WERI-Rb-1 (cell line): ENCODE results near the gene CD4.

ENCODE experiments used
- DNase-seq: peaks from one replicate; pipeline ENCODE4 v3.0.0-alpha.2; 2020
- H3K27ac ChIP-seq: fragments of 250-450 bp; sonication (Bioruptor Pico); 2 replicates; pipeline ENCODE4 v1.5.1; 2020; ENCODE audit warnings: mild to moderate bottlenecking, moderate library complexity
- H3K27me3 ChIP-seq: fragments of 250-450 bp; sonication (Bioruptor Pico); 2 replicates; pipeline ENCODE4 v1.5.1; 2021; ENCODE audit warnings: mild to moderate bottlenecking, low read depth, moderate library complexity; ENCODE audit not compliant: insufficient read depth, severe bottlenecking
- H3K36me3 ChIP-seq: fragments of 250-450 bp; sonication (Bioruptor Pico); 2 replicates; pipeline ENCODE4 v1.5.1; 2020; ENCODE audit warnings: mild to moderate bottlenecking, moderate library complexity
- H3K4me3 ChIP-seq: 2 replicates; pipeline ENCODE4 v1.5.1; 2011; ENCODE audit warnings: low read depth, mild to moderate bottlenecking, control low read depth, low read length
- H3K9me3 ChIP-seq: fragments of 250-450 bp; sonication (Bioruptor Pico); 2 replicates; pipeline ENCODE4 v1.5.1; 2021; ENCODE audit warnings: mild to moderate bottlenecking, moderate library complexity; ENCODE audit not compliant: severe bottlenecking
- CTCF ChIP-seq: IDR thresholded peaks from 2 replicates; pipeline ENCODE4 v1.5.1; 2011; ENCODE audit warnings: low read depth, mild to moderate bottlenecking, control low read depth, inconsistent platforms, low read length

The CD4 gene

GRCh38 chr12:6767353-6768319 lies 21.7 kb upstream of the CD4 start:
- peak overlapping the region; percentile 96 for H3K27ac ChIP-seq
- H3K27me3 ChIP-seq, result no peaks in the 10 kb centered on the region
- peak overlapping the region; percentile 76 for H3K4me3 ChIP-seq
- no peak for TF ChIP-seq CTCF
- H3K9me3 ChIP-seq, result no peaks in the 10 kb centered on the region
- H3K36me3 ChIP-seq, result peaks cover 42% of the 10 kb centered on the region
- peak; percentile 44 for DNase-seq

- Histone ChIP-seq H3K9me3 (no peaks in the 10 kb centered on the region), H3K27me3 (no peaks in the 10 kb centered on the region), H3K27ac (peak overlapping the region; percentile 96), H3K36me3 (peaks cover 47% of the 10 kb centered on the region), H3K4me3 (peak overlapping the region; percentile 76)
- peak; percentile 37 for DNase-seq
- TF ChIP-seq CTCF, result no peak
Measured at GRCh38 chr12:6768437-6768914, 20.9 kb upstream of the CD4 start.

GRCh38 chr12:6768990-6769389 lies 20.3 kb upstream of the CD4 start:
- peak overlapping the region; percentile 96 for H3K27ac ChIP-seq
- no peak for TF ChIP-seq CTCF
- no peaks in the 10 kb centered on the region for H3K9me3 ChIP-seq
- no peaks in the 10 kb centered on the region for H3K27me3 ChIP-seq
- peaks cover 47% of the 10 kb centered on the region for H3K36me3 ChIP-seq
- peak; percentile 97 for DNase-seq
- peak overlapping the region; percentile 76 for H3K4me3 ChIP-seq

GRCh38 chr12:6769666-6770065 lies 19.7 kb upstream of the CD4 start:
- no peaks in the 10 kb centered on the region for H3K9me3 ChIP-seq
- peak overlapping the region; percentile 76 for H3K4me3 ChIP-seq
- peaks cover 51% of the 10 kb centered on the region for H3K36me3 ChIP-seq
- no peak for TF ChIP-seq CTCF
- H3K27me3 ChIP-seq, result no peaks in the 10 kb centered on the region
- H3K27ac ChIP-seq, result peak overlapping the region; percentile 96
- no peak for DNase-seq

DNA sequence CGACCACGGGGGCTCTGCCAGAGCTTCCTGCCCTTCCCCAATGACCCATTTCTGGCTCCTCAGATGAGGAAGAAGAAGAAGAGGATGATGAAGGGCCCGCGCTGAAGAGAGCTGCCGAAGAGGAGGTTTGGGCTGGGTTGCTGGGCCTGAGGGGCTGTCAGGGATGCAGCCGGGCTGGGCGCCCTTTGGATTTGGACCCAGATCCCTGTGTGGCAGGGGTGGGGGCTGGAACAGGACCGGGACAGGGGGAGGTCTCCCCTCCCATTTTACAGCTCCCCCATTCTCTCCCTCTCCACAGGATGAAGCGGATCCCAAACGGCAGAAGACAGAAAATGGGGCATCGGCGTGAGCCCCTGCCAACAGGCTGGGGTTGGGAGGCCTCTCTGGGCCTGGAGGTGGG lies 19.2 kb upstream of the CD4 start:
- Histone ChIP-seq H3K9me3 (no peaks in the 10 kb centered on the region), H3K27ac (peak overlapping the region; percentile 96), H3K4me3 (no peak overlapping the region), H3K27me3 (no peaks in the 10 kb centered on the region), H3K36me3 (peaks cover 55% of the 10 kb centered on the region)
- no peak for DNase-seq
- no peak for TF ChIP-seq CTCF
